Occipital lobe (tissue), 2 donors: Measurements from ENCODE around the gene YAE1. TPM values are rescaled to one million over a fixed set of nuclear protein-coding genes. Genes with fewer than 3 reads are reported as not detected.

ENCODE experiments used
- DNase-seq: peaks from one replicate; lab custom pipeline; 2025; lab: John Stamatoyannopoulos, UW
- total RNA-seq: library from RNA; depleted of rRNA; stranded (reverse); fragments of >200 nt; gene quantifications from one replicate; pipeline ENCODE4 v1.2.3, GENCODE V29; 2014

The YAE1 gene
- total RNA-seq, 1 donor from 2014 or later: 51.9 TPM

DNA sequence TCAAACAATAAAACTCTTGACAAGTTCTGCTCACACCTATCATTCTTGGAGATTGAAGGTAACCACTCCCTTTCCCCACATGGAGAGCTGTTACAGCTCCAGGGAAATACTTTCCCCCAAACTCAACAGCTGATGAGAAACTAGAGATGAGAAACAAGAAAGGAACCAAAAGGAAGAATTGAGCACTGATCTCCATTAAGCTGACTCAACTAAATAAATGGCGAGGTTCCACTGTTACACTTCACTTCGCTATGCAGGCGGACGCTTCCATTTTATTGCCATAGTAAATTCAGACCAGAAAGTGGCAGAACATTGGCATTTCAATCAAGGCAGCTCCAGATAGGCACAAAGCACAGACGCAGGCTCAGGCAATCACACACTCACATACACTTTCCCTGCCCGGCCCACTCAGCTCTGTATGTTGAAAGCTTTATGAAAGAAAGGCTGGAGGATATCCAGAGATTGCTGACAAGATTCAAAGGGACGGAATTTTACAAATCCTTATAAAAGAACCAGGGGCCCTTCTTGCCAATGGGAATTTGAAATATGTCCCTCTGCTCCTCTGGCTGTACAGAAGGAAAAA, 11.5 kb upstream of the YAE1 start:
- no peak for DNase-seq

GRCh38 chr7:39557222-39557621, 9.0 kb upstream of the YAE1 start:
- DNase-seq: no peak

- DNase-seq: no peak
Observed at GRCh38 chr7:39557911-39558310, 8.3 kb upstream of the YAE1 start.

DNA sequence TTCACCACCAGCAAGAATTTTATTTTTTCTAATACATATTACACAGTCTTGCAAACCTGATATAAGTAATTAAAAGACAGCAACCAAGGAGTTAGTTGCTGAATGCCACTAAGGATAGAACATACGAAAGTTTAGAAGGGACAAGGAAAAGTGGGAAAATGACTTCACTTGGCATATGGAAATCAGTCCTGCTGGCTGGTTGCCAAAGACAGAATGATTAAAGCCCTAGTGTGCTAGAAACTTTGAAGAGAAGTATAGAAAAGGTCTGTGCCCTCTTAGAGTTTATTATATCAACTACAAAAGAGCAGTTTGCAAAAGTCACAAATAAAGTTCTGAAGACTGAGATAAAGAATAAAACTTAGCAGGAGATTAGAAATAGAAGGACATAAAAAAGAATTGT, 5.8 kb upstream of the YAE1 start:
- DNase-seq: no peak

DNA sequence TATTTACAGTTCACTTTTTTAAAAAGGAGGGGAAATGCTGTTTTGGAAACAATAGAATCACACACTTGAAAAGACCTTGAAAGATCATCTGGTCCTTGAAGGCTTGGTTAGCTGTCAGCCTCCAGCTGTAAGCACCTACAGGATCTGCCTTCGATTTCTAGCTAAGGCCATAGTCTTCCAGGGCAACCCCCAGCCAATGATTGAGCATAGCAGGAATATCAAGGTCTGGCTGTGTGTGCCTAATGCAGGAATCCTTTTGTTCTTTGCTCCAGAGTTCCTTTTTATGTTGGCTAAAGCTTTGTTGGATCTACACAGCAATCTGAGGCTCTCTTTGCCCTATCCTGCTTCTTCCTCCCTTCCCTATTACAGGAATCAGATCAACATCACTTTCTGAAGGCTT, 5.2 kb upstream of the YAE1 start:
- DNase-seq: no peak

DNA sequence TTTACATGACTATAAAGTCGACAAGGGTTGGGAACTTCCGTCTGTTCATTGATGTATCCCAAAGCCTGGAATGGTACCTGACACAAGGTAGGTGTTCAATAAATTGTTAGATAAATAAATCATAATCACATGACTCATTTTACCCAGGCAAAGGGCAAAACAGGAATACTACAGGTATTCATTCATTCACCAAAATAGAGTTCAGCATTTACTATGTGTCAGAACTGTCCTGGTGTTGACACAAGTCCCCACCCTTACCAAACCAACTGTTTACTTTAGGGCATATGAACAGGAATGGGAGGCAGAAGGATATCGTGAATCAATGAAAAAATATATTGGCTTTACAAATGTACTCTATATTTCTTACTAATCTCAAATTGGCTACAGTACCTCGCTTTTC, 666 bp upstream of the YAE1 start:
- no peak for DNase-seq

DNA sequence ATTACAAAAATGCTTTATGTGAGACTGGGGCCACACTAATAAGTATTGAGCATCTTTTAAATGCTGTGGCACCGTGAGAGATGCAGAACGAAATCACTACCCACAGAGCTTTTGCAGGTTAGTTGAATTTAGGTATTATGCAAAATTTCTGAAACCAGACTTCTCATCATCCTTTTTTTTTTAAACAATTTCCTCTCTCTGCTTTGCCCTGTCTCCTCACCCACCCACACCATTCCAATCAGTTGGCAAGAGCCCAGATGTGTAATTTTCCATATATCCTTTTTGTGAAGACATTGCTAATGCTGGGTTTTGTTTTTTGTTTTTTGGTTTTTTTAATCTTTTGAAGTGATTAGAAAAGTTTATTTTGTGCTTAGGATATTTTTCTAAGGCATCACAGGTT, 1.1 kb downstream of the YAE1 start:
- no peak for DNase-seq

GRCh38 chr7:39574673-39575349, 8.6 kb downstream of the YAE1 start:
- DNase-seq: no peak

- DNase-seq: no peak
Observed at GRCh38 chr7:39577229-39577874, 11.1 kb downstream of the YAE1 start.

- peak; percentile 66 for DNase-seq
Observed at GRCh38 chr7:39580149-39580874, 14.1 kb downstream of the YAE1 start.

- no peak for DNase-seq
Observed at GRCh38 chr7:39582536-39582935, 16.3 kb downstream of the YAE1 start.

DNA sequence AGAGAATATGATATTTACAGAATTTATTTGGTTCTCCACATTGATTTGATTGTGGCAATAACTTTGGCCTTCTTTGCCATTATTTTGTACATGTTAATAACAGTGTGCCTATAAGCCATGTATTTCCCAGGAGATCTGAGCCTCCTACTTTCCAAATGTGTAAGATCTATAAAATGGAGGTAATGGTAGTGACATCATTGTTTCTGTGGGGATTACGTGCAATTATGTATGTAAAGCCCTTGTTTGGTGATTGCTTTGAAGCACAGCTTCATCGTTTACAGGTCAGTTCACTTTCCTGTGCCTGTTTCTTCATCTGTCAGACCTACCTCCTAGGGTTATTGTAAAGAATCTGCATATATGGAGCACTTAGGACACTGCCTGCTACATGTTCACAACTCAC, 17.3 kb downstream of the YAE1 start:
- DNase-seq: no peak

- no peak for DNase-seq
Observed at GRCh38 chr7:39587393-39587792, 21.2 kb downstream of the YAE1 start.

DNA sequence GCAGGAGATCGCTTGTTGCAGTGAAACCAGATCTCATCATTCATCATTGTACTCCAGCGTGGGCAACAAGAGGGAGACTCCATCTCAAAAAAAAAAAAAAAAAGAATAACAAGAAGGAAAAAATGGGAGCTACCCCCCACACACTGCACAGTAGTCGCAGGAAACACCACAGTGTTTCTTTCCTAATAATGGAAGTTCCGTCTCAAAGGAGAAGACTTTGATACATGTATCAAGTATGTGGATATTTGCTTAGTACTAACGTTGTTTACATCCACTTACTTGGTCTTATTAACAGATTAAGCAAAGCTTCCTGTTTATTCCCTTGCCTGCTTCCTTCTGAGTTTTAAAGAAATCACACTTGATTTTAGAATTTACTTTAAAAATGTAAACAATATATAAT, 22.2 kb downstream of the YAE1 start:
- no peak for DNase-seq

GRCh38 chr7:39589323-39590111, 23.3 kb downstream of the YAE1 start:
- no peak for DNase-seq

GRCh38 chr7:39592586-39592985, 26.4 kb downstream of the YAE1 start:
- DNase-seq: no peak

- no peak for DNase-seq
Observed at GRCh38 chr7:39594988-39595620, 28.9 kb downstream of the YAE1 start.

DNA sequence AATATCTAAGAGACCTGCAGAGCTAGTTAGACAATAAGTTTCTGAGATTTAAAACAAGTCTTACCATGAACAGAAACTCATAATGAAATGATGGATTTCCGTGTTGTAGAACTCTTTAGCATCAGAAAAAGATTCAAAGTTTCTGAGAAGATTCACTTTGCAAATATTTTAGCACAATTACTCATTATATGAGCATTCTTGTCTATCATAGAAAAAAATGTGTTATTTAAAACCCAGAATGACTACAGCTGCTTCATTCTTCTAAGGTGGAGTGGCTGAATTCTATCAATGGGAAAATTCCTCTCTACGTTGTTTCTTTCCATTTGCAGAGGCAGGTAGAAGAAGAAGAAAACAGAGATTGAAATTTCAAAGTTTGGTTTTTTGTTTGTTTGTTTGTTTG, 36.1 kb downstream of the YAE1 start:
- DNase-seq: no peak

GRCh38 chr7:39603924-39604323, 37.7 kb downstream of the YAE1 start:
- no peak for DNase-seq

DNA sequence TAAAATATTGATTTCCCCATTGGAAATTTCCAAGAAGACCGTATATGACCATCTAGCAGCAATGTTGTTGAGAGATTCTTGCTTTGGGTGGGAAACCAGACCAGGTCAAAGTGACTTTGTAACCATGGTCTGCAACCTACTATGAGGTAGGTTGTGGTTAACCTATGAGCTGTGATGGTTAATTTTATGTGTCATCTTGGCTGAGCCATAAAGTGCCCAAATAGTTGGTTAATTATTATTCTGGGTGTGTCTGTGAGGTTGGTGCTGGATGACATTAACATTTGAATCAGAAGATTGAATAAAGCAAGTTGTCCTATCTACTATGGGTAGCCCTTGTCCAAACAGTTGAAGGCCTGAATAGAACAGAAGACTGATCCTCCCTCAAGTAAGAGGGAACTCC, 38.9 kb downstream of the YAE1 start:
- DNase-seq: no peak

DNA sequence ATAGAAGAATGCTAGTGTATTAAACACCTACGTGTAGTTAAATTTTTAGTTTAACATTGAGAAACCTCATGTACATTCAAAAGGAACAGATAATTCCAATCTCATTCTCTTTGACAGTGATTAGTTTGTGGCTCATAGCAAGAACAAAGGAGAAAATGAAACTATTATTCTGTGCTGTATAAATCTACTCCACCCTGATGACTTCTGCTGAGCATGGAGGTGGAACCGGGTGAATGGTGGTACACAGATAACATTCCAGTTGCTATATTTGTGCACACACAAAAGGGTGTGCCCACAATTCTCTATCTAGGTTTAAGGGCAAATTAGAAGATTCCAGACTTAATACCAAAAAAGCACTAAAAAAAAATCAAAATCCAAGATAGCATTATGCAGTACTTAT, 40.1 kb downstream of the YAE1 start:
- no peak for DNase-seq
